ENCODE measurements around the gene PLCD3. TPM values are rescaled to one million over a fixed set of nuclear protein-coding genes. Genes with fewer than 3 reads are reported as not detected.

The PLCD3 gene
- total RNA-seq, 4 donors from 2014 or later: 50.4 to 147 (median 81.8) TPM

DNA sequence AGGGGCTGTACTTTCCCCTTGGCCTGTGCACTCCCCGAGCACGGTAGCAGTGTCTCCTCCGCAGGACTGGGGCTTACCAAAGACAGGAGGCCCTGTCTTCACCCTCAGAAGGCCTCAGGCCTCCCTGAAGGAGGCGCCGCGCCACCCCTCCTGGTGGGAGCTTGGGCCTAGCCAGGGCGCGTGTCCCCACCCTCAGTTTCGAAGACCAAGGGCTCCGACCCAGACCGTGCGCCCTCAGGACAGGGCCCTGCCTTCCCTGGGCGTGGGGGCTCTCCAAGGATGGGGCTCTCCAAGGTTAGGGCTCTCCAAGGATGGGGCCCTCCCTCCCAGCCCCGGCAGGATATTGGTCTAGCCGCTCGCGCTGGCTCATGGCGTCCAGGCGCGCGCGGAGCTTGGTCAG, 11.8 kb downstream of the PLCD3 start:
- ATAC-seq: no peak
- Histone ChIP-seq H3K27me3 (no peaks in the 10 kb centered on the region), H3K4me1 (peaks cover 0 to 46% (median 15%) of the 10 kb centered on the region in 3 donors), H3K36me3 (peaks cover 0 to 57% of the 10 kb centered on the region in 2 donors), H3K9me3 (no peaks in the 10 kb centered on the region), H3K4me3 (no peak overlapping the region), H3K27ac (no peak overlapping the region)
- no peak for TF ChIP-seq CTCF (IDR thresholded peaks at IDR 0.05)
- TF ChIP-seq POLR2AphosphoS5 (IDR thresholded peaks at IDR 0.05): no peak
- TF ChIP-seq EP300 (IDR thresholded peaks at IDR 0.05): no peak
- no peak for TF ChIP-seq POLR2A (IDR thresholded peaks at IDR 0.05)
- WGBS, 2 donors (ENCODE audit: low coverage in 1 of 2): no CpG with 5 or more reads among the region's 22 CpGs

DNA sequence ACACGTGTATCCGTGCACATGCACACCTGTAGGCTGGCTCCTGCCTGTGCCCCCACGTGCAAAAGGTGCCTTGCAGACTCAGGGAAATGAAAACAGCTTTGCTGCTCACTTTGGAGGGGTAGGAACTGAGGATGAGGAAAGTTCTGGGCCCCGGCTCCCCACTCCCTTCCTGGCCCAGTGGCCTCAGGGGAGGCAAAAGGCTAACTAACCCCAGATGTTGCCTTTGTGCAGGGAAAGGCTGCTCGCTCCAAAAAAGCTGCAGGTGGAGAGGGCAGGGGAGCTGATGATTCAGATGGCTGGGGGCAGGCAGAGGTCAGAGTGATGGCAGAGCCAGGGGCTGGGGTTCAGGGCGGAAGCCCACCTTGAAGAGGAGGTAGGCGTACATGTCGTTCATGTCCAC, 12.4 kb downstream of the PLCD3 start:
- Histone ChIP-seq H3K27me3 (no peaks in the 10 kb centered on the region), H3K4me1 (peaks cover 0 to 41% (median 15%) of the 10 kb centered on the region in 3 donors), H3K27ac (no peak overlapping the region), H3K36me3 (peaks cover 0 to 63% of the 10 kb centered on the region in 2 donors), H3K9me3 (no peaks in the 10 kb centered on the region), H3K4me3 (no peak overlapping the region)
- no peak for TF ChIP-seq CTCF (IDR thresholded peaks at IDR 0.05)
- no peak for TF ChIP-seq POLR2AphosphoS5 (IDR thresholded peaks at IDR 0.05)
- TF ChIP-seq POLR2A (IDR thresholded peaks at IDR 0.05): no peak
- TF ChIP-seq EP300 (IDR thresholded peaks at IDR 0.05): no peak
- ATAC-seq: no peak
- WGBS, 2 donors (ENCODE audit: low coverage in 1 of 2): 60% methylated on average over 1 of the region's 8 CpGs; no CpG with 5 or more reads in 1 of the 2 donors

DNA sequence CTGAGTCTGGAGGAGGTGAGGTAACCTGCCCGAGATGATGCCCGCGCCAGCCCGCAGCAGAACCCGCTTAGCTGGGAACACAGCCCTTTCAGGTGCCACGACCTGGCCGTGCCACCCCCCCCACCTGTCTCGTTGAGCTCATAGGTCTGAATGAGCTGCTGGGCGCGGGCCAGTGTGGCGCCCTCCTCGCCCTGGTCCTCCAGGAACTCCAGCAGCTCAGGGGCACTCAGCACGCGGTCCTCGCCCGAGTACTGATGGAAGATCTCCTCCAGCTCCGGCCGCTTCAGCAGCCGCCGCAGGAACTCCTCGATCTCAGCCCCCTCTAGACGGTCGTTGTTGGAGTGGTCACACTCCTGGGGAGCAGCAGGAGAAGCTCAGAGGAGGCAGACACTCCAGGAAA, 13.6 kb downstream of the PLCD3 start:
- ATAC-seq: no peak
- H3K36me3 ChIP-seq: peaks cover 0 to 76% of the 10 kb centered on the region in 2 donors
- peaks cover 0 to 28% (median 4%) of the 10 kb centered on the region in 3 donors for H3K4me1 ChIP-seq
- H3K27ac ChIP-seq: no peak overlapping the region
- no peak overlapping the region for H3K4me3 ChIP-seq
- H3K9me3 ChIP-seq: no peaks in the 10 kb centered on the region
- no peaks in the 10 kb centered on the region for H3K27me3 ChIP-seq
- WGBS, 2 donors (ENCODE audit: low coverage in 1 of 2): 96% methylated on average over 5 of the region's 23 CpGs; no CpG with 5 or more reads in 1 of the 2 donors
- no peak for TF ChIP-seq CTCF (IDR thresholded peaks at IDR 0.05)
- TF ChIP-seq POLR2AphosphoS5 (IDR thresholded peaks at IDR 0.05): no peak
- TF ChIP-seq EP300 (IDR thresholded peaks at IDR 0.05): no peak
- no peak for TF ChIP-seq POLR2A (IDR thresholded peaks at IDR 0.05)

DNA sequence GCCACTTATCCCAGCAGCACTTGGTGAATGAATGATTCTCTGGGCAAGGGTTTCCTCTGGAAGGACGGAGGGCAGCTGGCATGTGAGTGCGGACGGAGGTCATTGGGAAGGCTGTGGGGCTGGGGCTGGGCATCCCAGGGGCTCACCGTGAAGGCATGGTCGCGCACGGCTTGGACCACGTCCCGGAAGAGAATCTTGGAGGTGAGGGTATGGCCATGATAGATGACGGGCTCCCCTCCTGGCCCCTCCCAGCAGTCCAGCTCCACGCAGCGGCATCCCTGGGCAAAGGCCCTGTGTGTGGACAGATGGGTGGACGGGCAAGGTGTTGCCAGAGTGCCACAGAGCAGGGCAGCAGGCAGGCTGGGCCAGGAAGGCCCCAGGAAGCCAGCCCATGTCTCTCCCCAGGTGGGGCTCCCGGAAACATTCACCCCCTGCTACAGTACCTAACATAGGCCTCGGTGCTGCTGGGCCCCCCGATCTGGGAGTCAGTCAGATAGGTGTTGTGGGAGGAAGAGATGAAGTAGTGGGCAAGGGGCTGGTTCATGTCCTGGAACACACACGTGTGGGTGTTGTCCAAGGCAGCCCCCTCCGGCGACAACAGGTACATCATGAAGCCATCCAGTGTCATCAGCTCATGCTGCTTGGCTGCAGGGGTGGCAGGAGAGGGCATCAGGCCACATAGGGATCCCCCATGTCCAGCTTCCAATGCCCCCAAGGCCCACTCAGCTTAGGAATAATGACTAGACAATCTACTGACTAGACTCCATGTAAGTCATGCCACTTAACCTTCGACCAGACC, 14.3 kb downstream of the PLCD3 start:
- Histone ChIP-seq H3K9me3 (no peaks in the 10 kb centered on the region), H3K36me3 (peaks cover 0 to 82% of the 10 kb centered on the region in 2 donors), H3K27ac (no peak overlapping the region), H3K4me1 (peaks cover 0 to 23% (median 0%) of the 10 kb centered on the region in 3 donors), H3K27me3 (no peaks in the 10 kb centered on the region), H3K4me3 (no peak overlapping the region)
- TF ChIP-seq POLR2A (IDR thresholded peaks at IDR 0.05): no peak
- no peak for TF ChIP-seq CTCF (IDR thresholded peaks at IDR 0.05)
- TF ChIP-seq EP300 (IDR thresholded peaks at IDR 0.05): no peak
- TF ChIP-seq POLR2AphosphoS5 (IDR thresholded peaks at IDR 0.05): no peak
- 87 to 100% methylated on average over 1 to 16 of the region's 20 CpGs for WGBS, 2 donors (ENCODE audit: low coverage in 1 of 2)
- ATAC-seq: no peak

GRCh38 chr17:45117334-45117733, 15.0 kb downstream of the PLCD3 start:
- H3K4me1 ChIP-seq: peaks cover 0 to 19% (median 0%) of the 10 kb centered on the region in 3 donors
- no peaks in the 10 kb centered on the region for H3K27me3 ChIP-seq
- WGBS, 2 donors (ENCODE audit: low coverage in 1 of 2): 90 to 95% methylated on average over 4 of the region's 4 CpGs
- TF ChIP-seq CTCF (IDR thresholded peaks at IDR 0.05) (no peak), EP300 (IDR thresholded peaks at IDR 0.05) (no peak), POLR2AphosphoS5 (IDR thresholded peaks at IDR 0.05) (no peak), POLR2A (IDR thresholded peaks at IDR 0.05) (no peak)
- H3K4me3 ChIP-seq: no peak overlapping the region
- ATAC-seq: no peak
- no peak overlapping the region for H3K27ac ChIP-seq
- no peaks in the 10 kb centered on the region for H3K9me3 ChIP-seq
- peaks cover 0 to 90% of the 10 kb centered on the region in 2 donors for H3K36me3 ChIP-seq

Measured in gastroesophageal sphincter (tissue), 4 donors.